ENCODE data around the gene MTNR1A.

Gene MTNR1A

GRCh38 chr4:186554914-186555827 is at the start of gene MTNR1A:
TSS of gene MTNR1A (minus strand) at chr4:186555567. CDS start at chr4:186555365, 202 bp downstream.
- no peak for DNase-seq

- DNase-seq = no peak
Observed at GRCh38 chr4:186604124-186604807, 48.9 kb upstream of the MTNR1A start.

GRCh38 chr4:186602978-186603377 is 47.6 kb upstream of the MTNR1A start:
- no peak for DNase-seq

- DNase-seq = no peak
Observed at GRCh38 chr4:186599483-186599882, 44.1 kb upstream of the MTNR1A start.

- DNase-seq = no peak
Observed at GRCh38 chr4:186598686-186599085, 43.3 kb upstream of the MTNR1A start.

- DNase-seq = no peak
Observed at GRCh38 chr4:186596850-186597390, 41.6 kb upstream of the MTNR1A start.

- no peak for DNase-seq
Observed at GRCh38 chr4:186596346-186596745, 41.0 kb upstream of the MTNR1A start.

GRCh38 chr4:186593587-186593973 is 38.2 kb upstream of the MTNR1A start:
- DNase-seq = no peak

GRCh38 chr4:186592966-186593586 is 37.7 kb upstream of the MTNR1A start:
- no peak for DNase-seq

GRCh38 chr4:186592445-186592844 is 37.1 kb upstream of the MTNR1A start:
- no peak for DNase-seq

GRCh38 chr4:186591651-186592050 is 36.3 kb upstream of the MTNR1A start:
- DNase-seq = no peak

- DNase-seq = no peak
Observed at GRCh38 chr4:186588503-186588902, 33.1 kb upstream of the MTNR1A start.

GRCh38 chr4:186587416-186588018 is 32.1 kb upstream of the MTNR1A start:
- DNase-seq = peak; percentile 20

- DNase-seq = no peak
Observed at GRCh38 chr4:186586205-186586604, 30.8 kb upstream of the MTNR1A start.

- no peak for DNase-seq
Observed at GRCh38 chr4:186584912-186585311, 29.5 kb upstream of the MTNR1A start.

- no peak for DNase-seq
Observed at GRCh38 chr4:186581421-186581820, 26.1 kb upstream of the MTNR1A start.

GRCh38 chr4:186580669-186581068 is 25.3 kb upstream of the MTNR1A start:
- DNase-seq = no peak

- no peak for DNase-seq
Observed at GRCh38 chr4:186570193-186570996, 15.0 kb upstream of the MTNR1A start.

GRCh38 chr4:186569533-186570192 is 14.3 kb upstream of the MTNR1A start:
- no peak for DNase-seq

- DNase-seq = no peak
Observed at GRCh38 chr4:186566068-186566467, 10.7 kb upstream of the MTNR1A start.

GRCh38 chr4:186563761-186564160 is 8.4 kb upstream of the MTNR1A start:
- no peak for DNase-seq

- DNase-seq = no peak
Observed at GRCh38 chr4:186561748-186562147, 6.4 kb upstream of the MTNR1A start.
